Choroid plexus epithelial cell (primary cell): ENCODE data around the gene CDH26.
A peak's percentile ranks its signal among the peaks of the same experiment; 100 is the strongest.
"Not testable (repeated sequence)": the region's sequence is repeated elsewhere in the genome, so short reads cannot be mapped to it uniquely, and the experiment has no call there.

ENCODE experiments used
- DNase-seq: peaks from one replicate; pipeline ENCODE4 v3.0.0-alpha.2; 2010; ENCODE audit warnings: low read depth
- H3K4me3 ChIP-seq: 2 replicates; pipeline ENCODE4 v1.5.1; 2011; ENCODE audit warnings: low read depth, mild to moderate bottlenecking, control low read depth, low read length, moderate library complexity
- CTCF ChIP-seq: conservative IDR thresholded peaks from 2 replicates; pipeline ENCODE4 v1.5.1; 2011; ENCODE audit warnings: low read depth, mild to moderate bottlenecking, control low read depth, inconsistent platforms, low read length, moderate library complexity

CDH26 gene

GRCh38 chr20:59948212-59948611, 10.0 kb upstream of the CDH26 start:
- no peak for DNase-seq
- no peak for TF ChIP-seq CTCF
- no peak overlapping the region for H3K4me3 ChIP-seq

DNA sequence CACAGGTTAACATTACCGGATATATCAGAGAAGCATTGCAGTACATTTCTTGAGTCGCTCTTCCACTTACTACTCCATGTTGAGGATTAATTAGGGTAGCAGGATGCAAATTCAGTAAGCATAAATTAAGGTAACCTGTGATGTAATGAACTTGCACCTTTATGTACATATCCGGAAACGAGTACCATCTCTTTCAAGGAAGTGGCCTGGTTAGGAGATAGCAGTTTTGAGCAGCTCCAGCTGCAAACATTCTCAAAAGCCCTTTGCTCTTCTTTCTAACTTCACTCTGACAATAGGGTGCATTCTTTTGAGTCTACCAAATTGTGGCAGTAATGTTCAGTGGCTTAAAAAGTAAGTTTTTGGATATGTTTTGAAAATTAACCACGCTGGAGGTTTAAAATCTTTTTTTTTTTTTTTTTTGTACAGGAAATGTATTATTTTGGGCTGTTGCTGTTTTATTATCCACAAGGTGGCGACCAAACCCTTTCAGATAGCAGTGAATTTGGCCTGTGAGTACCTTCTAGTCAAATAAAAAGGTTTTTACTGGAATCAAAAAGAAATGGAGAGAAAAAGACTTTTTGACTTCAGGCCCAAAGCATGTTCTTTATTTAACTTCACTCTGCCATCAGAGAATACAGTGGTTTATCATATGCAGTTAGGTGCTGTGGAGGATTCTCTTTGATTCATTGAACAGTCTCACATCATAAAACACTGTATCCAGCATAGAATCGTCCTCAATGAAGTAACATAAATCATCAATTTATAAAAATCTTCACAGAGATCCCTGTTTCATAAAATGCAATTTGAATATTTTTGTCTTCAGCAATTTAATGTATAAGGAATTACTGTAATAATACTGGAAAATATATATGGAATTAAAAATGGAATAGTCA, 9.1 kb upstream of the CDH26 start:
- no peak overlapping the region for H3K4me3 ChIP-seq
- peak; percentile 57 for TF ChIP-seq CTCF
- DNase-seq = peak; percentile 66

DNA sequence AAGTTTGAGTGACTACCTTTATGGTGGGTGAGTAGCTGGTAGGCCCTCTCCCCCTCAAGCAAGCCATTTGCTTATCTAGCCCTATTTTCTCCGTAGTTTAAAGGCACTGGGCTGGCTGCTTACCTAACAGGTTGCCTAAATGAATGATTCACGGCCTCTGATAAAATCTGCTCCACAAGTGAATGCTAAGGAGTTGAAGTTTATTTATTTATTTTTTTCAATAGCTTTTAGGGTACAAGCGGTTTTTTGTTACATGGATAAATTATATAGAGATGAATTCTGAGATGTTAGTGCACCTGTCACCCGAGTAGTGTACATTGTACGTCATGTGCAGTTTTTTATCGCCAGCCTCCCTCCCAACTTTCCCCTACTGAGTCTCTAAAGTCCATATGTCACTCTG, 8.3 kb upstream of the CDH26 start:
- TF ChIP-seq CTCF = no peak
- H3K4me3 ChIP-seq = no peak overlapping the region
- no peak for DNase-seq

DNA sequence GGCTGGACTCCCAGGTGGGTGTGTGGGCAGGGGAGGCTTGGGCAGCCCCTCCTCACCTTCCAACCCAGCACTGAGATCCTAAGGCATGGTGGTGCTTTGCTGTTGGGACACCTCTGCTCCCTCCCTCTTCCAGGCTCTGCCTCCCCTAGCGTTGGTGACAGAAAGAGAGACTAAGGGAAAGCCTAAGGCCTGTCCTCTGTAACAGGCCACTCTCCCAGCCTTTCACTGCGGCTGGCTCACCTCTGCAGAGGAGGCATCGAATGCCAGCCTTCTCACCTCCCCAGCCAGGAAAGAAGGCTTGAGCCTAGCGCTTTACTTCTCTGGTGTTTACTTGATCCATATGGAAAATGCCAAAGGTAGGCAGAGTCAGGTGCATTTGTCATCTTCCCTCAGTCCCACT, 3.5 kb upstream of the CDH26 start:
- no peak for TF ChIP-seq CTCF
- no peak overlapping the region for H3K4me3 ChIP-seq
- DNase-seq = no peak

DNA sequence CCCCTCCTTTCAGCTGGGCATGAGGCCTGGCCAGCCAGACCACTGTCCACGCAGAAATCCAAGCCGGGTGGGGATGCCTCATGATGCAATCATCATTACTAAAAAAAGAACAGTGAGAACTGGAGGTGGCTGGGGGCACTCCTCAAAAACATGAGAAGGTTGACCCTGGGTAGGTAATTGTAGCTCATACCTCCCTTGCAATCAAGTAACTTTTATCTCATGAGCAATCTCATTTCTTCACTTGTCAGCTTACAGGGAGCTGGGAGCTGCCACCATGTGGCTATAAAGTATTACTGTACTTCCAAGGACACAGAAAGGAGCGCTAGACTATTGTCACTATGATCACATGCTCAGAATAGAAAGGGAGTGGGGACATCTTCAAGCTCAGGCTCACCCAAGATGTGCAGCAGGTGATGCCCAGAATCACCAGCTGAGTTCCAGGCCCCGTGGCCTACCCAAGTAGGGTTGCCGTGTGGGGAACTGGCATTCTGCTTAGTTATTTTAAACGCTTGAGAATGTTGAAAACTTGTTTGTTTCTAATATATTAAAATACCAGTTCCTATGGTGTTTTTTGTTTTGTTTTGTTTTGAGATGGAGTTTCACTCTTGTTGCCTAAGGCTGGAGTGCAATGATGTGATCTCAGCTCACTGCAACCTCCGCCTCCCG, 3.0 kb upstream of the CDH26 start:
- DNase-seq = peak; percentile 27
- peak; percentile 37 for TF ChIP-seq CTCF
- H3K4me3 ChIP-seq = no peak overlapping the region

- H3K4me3 ChIP-seq, DNase-seq: not testable (repeated sequence)
These were observed 655 bp upstream of the CDH26 start for GRCh38 chr20:59957568-59957967.

GRCh38 chr20:59958626-59959025, 403 bp downstream of the CDH26 start:
- no peak overlapping the region for H3K4me3 ChIP-seq
- DNase-seq = no peak
- TF ChIP-seq CTCF = no peak
